T1000 (cell line): ENCODE data around the gene GNAT1.
"Not testable (repeated sequence)": the region's sequence is repeated elsewhere in the genome, so short reads cannot be mapped to it uniquely, and the experiment has no call there.

Source experiments
- DNase-seq: peaks from one replicate; lab custom pipeline; 2025; ENCODE audit warnings: mixed read lengths; lab: John Stamatoyannopoulos, UW

The GNAT1 gene

GRCh38 chr3:50203113-50203808 lies 11.9 kb downstream of the GNAT1 start:
- no peak for DNase-seq

GRCh38 chr3:50203809-50204803 lies 12.7 kb downstream of the GNAT1 start:
- no peak for DNase-seq

GRCh38 chr3:50204804-50205412 lies 13.5 kb downstream of the GNAT1 start, which contains the start of gene SLC38A3:
Gene SLC38A3 (plus strand): TSS chr3:50205271. CDS start chr3:50214200, 8,929 bp downstream.
- no peak for DNase-seq

DNA sequence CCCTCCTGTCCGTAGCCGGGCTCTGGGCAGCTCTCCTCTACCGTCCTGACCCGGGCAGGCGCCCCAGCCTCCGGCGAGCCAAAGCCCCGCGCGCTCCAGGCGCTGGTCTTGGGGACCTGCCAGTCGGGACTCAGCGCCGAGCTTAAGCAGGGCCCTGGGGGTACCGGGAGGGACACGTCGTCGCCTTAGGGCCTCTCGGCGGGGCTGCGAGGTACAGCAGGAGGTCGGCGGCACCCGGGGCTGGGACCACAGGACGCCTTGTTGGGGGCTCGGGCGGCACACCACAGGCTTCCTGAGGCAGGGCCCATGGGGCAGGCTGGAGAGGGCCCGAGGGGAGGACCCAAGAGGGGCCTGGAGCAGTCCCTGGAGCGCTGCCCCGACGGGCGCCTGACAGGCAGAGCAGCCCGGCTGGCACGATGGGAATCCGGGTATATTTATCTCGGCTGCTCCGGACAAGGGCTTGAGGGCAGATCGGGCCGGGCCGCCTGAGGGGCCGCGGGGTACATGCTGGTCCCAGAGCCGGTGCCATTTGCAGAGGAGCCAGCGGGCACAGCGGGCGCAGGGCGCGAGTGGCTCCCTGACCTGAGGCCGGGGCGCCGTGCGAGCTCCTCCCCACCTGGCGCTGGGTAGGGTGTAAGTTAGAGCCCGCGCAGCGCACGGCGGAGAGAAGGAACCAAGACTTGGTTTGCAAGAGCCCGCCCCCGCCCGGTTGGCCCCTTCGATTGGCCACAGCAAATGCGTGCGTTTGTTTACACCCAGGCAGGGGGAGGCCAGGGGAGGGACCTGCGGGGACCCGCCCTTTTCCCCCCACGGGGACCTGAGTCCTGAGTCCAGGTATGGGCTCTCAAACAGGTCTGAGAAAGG lies 14.2 kb downstream of the GNAT1 start:
- DNase-seq: no peak

DNA sequence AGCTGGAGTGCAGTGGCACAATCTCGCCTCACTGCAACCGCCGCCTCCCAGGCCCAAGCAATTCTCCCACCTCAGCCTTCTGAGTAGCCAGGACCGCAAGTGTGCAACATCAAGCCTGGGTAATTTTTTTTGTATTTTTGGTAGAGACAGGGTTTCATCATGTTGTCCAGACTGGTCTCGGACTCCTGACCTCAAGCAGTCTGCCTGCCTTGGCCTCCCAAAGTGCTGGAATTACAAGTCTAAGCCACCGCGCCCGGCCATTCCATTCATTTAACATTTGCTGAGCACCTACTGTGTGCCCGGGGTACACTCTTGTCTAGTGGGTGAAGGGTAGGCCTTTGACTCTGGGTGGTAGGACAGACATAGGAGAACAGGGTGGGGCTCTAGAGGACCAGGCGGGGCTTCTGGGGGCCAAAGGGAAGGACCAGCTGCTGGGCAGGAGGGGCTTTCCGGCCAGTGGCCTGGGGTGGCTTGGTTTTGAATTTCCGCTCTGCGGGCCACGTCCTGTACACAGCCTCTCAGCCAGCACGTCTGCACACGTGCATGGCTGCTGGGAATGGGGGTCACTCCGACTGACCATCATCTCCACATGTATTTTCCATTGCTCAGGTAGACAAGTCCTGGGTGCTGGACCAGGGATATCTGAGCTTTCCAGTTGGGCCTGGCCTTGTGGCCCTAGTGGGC lies 16.1 kb downstream of the GNAT1 start:
- DNase-seq: no peak

- DNase-seq: no peak
These were observed 17.4 kb downstream of the GNAT1 start for GRCh38 chr3:50208677-50209344.

GRCh38 chr3:50210176-50210509 lies 18.7 kb downstream of the GNAT1 start:
- DNase-seq: no peak

- DNase-seq: no peak
These were observed 19.3 kb downstream of the GNAT1 start for GRCh38 chr3:50210510-50211367.

DNA sequence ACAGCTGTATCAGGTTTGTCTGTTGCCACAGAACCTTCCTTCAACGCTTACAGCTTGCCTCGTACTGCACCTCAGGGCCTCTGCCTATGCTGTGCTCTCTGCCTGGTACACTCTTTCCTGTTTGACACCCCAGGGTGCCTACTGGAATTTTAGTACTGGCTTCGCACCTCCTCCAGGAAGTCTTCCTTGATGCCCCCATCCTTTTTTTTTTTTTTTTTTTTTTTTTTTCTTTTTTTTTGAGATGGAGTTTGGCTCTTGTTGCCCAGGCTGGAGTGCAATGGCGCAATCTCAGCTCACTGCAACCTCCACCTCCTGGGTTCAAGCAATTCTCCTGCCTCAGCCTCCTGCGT lies 19.9 kb downstream of the GNAT1 start:
- not testable (repeated sequence) for DNase-seq

GRCh38 chr3:50211930-50212329 lies 20.5 kb downstream of the GNAT1 start:
- DNase-seq: no peak

DNA sequence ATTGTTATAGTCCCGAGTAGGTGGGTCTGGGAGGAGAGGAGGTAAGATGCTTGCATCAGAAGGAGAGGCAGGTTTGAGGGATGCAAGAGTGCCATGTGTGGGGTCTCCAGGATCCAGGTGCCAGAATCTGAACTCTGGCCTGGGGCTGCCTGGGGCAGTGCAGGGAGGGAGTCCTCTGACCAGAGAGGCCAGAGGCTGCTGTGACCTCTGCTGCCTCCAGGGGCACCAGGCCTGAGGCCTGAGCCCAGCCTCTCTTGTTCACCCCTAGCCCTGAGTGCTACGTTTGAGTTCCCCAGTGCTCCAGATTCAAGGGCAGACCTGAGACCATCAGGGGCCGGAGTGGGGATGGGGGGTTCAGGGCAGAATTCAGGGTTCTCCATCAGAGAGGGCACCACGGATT lies 21.1 kb downstream of the GNAT1 start:
- no peak for DNase-seq

GRCh38 chr3:50212971-50213370 lies 21.6 kb downstream of the GNAT1 start:
- no peak for DNase-seq

DNA sequence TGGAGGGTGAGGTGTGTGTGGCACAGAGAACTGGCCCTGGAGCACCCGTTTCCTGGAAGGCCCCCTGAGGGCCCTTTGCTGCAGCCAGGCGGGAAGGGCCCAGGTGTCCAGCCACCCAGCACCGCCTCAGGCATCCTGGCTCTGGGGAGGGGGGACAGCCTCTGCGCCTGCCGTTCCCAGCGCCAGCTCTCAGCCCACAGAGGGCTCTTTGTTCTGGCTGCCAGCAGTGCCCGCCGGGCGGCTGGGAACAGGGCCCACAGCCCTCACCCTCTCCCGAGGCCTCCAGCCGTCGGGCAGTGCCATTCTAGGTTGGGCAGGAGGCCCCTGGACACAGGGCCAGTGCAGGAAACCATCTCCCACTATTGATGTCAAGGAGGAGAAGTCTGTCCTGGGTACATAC lies 22.0 kb downstream of the GNAT1 start:
- DNase-seq: no peak

- no peak for DNase-seq
These were observed 23.4 kb downstream of the GNAT1 start for GRCh38 chr3:50214824-50215223.

DNA sequence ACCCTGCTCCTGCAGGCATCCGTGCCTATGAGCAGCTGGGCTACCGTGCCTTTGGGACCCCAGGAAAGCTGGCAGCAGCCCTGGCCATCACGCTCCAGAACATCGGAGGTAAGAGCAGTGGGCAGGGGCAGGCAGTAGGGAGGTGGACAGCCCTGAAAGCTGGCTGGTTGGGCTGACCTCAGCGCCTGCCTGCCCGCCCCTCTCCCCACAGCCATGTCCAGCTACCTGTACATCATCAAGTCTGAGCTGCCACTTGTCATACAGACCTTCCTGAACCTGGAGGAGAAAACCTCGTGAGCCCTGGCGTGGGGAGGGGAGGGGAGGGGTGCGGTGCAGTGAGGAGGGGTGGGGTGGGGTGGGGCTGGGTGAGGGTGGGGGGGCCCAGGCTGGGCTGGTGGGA lies 24.1 kb downstream of the GNAT1 start:
- DNase-seq: no peak

DNA sequence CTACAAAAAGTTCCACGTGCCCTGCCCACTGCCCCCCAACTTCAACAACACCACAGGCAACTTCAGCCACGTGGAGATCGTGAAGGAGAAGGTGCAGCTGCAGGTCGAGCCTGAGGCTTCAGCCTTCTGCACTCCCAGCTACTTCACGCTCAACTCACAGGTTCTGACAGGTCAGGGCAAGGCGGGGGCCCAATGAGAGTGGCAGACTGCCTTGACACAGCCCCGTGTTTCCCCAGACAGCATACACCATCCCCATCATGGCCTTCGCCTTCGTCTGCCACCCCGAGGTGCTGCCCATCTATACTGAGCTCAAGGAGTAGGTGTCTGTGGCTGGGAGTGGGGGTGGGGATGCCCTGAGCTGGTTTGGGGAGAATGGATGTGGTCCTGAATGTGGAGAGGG lies 26.3 kb downstream of the GNAT1 start:
- no peak for DNase-seq

- DNase-seq: no peak
These were observed 27.0 kb downstream of the GNAT1 start for GRCh38 chr3:50218448-50218847.

GRCh38 chr3:50219285-50219684 lies 27.9 kb downstream of the GNAT1 start:
- DNase-seq: no peak

- DNase-seq: no peak
These were observed 28.7 kb downstream of the GNAT1 start for GRCh38 chr3:50220109-50220508.

- no peak for DNase-seq
These were observed 29.6 kb downstream of the GNAT1 start for GRCh38 chr3:50221051-50221410.
